ENCODE measurements around the gene CCDC71L. TPM values are rescaled to one million over a fixed set of nuclear protein-coding genes. Genes with fewer than 3 reads are reported as not detected.

CCDC71L gene
- total RNA-seq, 4 donors from 2014 or later, result 43.5 to 318 (median 153) TPM

- no peak for ATAC-seq (ENCODE audit: low FRiP score)
- TF ChIP-seq CTCF (IDR thresholded peaks at IDR 0.05), result no peak
- DNase-seq (ENCODE audit: low spot score), result no peak
These were observed 44.3 kb downstream of the CCDC71L start for GRCh38 chr7:106616708-106617051.

GRCh38 chr7:106615808-106616707 lies 44.9 kb downstream of the CCDC71L start:
- DNase-seq (ENCODE audit: low spot score) (no peak), ATAC-seq (ENCODE audit: low FRiP score) (no peak)
- TF ChIP-seq CTCF (IDR thresholded peaks at IDR 0.05), result no peak

- DNase-seq (ENCODE audit: low spot score) (no peak), ATAC-seq (ENCODE audit: low FRiP score) (no peak)
- TF ChIP-seq CTCF (IDR thresholded peaks at IDR 0.05), result no peak
These were observed 46.2 kb downstream of the CCDC71L start for GRCh38 chr7:106614751-106615150.

GRCh38 chr7:106613848-106614560 lies 47.0 kb downstream of the CCDC71L start:
- no peak for DNase-seq (ENCODE audit: low spot score)
- no peak for TF ChIP-seq CTCF (IDR thresholded peaks at IDR 0.05)
- no peak for ATAC-seq (ENCODE audit: low FRiP score)

- DNase-seq (ENCODE audit: low spot score), result no peak
- no peak for ATAC-seq (ENCODE audit: low FRiP score)
- no peak for TF ChIP-seq CTCF (IDR thresholded peaks at IDR 0.05)
These were observed 47.7 kb downstream of the CCDC71L start for GRCh38 chr7:106613279-106613678.

GRCh38 chr7:106612432-106612831 lies 48.5 kb downstream of the CCDC71L start:
- TF ChIP-seq CTCF (IDR thresholded peaks at IDR 0.05), result no peak
- ATAC-seq (ENCODE audit: low FRiP score), result no peak

More at GRCh38 chr7:106612432-106612831, 48.5 kb downstream of the CCDC71L start:
- no peak for DNase-seq (ENCODE audit: low spot score)
